HG03457 (cell line): Measurements from ENCODE around the gene TTC19.
"Not testable (repeated sequence)": the region's sequence is repeated elsewhere in the genome, so short reads cannot be mapped to it uniquely, and the experiment has no call there.

Experiments used
- ATAC-seq: cut with Tn5 transposase; IDR thresholded peaks from one replicate; pipeline ENCODE4 v1.9.1; 2021; ENCODE audit warnings: moderate number of reproducible peaks; ENCODE audit not compliant: unreplicated experiment

Gene TTC19

GRCh38 chr17:16027708-16028584 is 28.3 kb downstream of the TTC19 start:
- no peak for ATAC-seq

DNA sequence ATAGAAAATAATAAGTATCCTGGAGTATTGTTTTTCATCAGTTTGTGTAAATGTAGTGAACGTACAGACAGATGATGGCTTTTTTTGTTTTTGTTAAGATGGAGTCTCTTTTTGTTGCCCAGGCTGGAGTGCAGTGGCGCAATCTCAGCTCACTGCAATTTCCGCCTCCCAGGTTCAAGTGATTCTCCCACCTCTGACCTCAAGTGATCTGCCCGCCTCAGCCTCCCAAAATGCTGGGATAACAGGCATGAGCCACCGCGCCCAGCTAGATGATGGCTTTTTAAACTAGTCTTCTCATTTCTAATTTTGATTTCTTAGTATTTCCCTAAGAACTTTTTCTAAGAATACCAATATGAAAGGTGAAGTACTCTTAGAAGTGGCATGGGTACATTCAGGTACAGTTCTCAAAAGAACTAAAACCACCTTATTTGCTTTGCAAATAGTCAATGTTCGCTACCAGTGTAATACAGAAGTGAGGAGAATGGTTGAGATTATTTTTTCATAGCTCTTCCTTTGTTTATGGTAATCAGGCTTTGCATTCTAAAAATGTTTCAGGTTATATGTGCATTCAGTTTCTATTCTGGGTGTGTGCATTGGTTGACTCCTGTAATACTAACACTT is 34.2 kb downstream of the TTC19 start:
- no peak for ATAC-seq

DNA sequence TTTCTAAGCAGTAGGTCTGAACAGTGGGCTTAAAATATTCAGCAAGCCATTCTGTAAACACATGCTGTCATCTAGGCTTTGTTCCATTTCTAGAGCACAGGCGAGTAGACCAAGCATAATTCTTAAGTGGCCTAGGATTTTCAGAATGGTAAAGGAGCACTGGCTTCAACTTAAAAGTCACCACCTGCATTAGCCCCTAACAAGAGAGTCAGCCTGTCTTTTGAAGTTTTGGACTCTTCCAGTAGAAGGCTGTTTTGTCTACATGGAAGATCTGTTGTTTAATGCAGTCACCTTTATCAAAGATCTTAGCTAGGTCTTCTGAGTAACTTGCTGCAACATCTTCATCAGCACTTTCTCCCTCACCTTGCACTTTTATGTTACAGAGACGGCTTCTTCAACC is 36.6 kb downstream of the TTC19 start:
- no peak for ATAC-seq

- no peak for ATAC-seq
Observed at GRCh38 chr17:16037636-16038035, 38.0 kb downstream of the TTC19 start.

GRCh38 chr17:16040710-16041251 is 41.2 kb downstream of the TTC19 start:
- no peak for ATAC-seq

DNA sequence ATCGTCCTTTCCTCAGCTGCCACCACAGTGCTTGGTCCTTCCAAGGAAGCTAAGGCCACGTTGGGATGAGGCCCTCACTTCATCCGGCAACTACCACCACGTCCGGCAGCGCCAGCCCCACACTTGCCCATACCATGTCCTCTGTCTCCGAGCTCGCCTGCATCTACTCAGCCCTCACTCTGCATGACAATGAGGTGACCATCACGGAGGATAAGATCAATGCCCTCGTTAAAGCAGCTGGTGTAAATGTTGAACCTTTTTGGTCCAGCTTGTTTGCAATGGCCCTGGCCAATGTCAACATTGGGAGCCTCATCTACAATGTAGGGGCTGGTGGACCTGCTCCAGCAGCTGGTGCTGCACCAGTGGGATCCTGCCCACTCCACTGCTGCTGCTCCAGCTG is 44.9 kb downstream of the TTC19 start:
- no peak for ATAC-seq

DNA sequence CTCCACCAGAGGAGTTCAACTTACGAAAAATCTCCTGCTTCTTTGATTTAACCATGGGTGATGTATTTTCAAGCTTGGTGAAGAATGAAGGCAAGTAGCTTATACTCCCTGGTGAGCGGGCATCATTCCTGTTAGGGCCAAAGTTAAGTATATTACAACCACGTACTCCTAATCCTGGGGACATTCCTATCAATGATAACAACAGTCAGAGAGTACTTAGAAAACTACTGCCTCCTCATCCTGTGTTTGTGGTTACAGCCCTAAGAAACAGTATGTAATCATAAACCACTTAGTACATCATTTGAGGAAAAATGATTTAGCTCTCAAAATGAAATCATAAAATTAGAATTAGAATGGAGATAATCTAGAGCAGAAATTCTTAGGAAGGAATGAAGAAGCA is 47.3 kb downstream of the TTC19 start:
- ATAC-seq: no peak

- no peak for ATAC-seq
Observed at GRCh38 chr17:16048811-16049449, 49.3 kb downstream of the TTC19 start.

DNA sequence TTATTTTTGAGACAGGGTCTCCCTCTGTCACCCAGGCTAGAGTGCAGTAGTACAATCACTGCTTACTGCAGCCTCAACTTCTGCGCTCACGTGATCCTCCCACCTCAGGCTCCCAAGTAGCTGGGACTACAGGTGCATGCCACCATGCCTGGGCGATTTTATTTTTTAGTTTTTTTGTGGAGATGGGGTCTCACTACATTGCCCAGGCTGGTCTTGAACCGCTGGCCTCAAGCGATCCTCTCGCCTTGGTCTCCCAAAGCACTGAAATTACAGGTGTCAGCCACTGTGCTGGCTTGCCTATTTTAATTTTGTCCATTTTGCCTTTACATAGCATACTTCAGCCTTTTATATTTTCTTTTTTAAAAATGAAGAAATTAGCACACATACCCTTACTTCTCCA is 51.2 kb downstream of the TTC19 start:
- ATAC-seq: no peak

GRCh38 chr17:16052486-16052885 is 52.9 kb downstream of the TTC19 start:
- ATAC-seq: no peak

DNA sequence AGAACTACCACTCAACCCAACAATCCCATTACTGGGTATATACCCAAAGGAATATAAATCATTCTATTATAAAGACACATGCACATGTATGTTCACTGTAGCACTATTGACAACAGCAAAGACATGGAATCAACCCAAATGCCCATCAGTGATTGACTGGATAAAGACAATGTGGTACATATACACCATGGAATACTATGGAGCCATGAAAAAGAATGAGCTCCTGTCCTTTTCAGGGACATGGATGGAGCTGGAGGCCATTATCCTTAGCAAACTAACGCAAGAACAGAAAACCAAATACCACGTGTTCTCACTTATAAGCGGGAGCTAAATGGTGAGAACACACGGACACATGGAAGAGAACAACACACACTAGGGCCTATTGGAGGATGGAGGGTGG is 55.5 kb downstream of the TTC19 start:
- not testable (repeated sequence) for ATAC-seq

- no peak for ATAC-seq
Observed at GRCh38 chr17:16061631-16062030, 62.0 kb downstream of the TTC19 start.

GRCh38 chr17:16066125-16066524 is 66.5 kb downstream of the TTC19 start:
- ATAC-seq: no peak

DNA sequence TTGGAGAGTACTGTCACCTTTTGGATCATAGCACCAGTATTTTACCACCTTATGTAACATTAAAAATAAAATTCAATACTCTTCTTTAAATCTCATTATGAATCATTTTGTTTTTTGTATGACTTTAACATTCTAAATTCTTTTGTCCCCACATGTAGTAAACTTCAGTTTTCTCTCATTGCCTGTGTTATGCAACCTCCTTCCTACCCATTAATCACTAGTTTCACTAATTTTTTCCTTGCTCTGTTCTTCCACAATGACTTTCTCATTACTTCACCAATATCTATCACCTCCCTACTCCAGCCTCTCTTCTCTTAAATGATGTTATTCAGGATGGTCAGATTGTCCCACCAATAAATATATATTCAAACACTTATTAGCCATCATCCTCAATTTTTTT is 68.7 kb downstream of the TTC19 start:
- ATAC-seq: no peak

- ATAC-seq: no peak
Observed at GRCh38 chr17:16072031-16072430, 72.4 kb downstream of the TTC19 start.

- no peak for ATAC-seq
Observed at GRCh38 chr17:16073845-16074244, 74.2 kb downstream of the TTC19 start.

DNA sequence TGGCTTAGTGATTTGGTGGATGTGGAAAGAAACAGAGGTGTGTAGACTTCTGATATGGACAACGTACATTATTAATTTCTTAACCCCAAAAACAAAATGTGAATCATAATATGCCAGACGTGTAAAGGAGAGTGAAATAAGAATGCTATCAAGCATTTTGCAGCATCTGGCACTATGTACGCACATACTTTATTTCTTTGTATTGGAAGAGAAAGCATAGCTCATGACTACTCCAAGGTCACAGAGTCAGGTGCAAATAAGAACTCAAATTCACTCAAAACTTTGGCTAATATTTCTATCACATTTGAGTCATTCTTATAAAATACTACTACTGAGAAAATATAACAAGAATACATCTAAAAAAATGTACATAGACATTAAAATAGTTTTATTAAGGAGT is 74.8 kb downstream of the TTC19 start:
- no peak for ATAC-seq

DNA sequence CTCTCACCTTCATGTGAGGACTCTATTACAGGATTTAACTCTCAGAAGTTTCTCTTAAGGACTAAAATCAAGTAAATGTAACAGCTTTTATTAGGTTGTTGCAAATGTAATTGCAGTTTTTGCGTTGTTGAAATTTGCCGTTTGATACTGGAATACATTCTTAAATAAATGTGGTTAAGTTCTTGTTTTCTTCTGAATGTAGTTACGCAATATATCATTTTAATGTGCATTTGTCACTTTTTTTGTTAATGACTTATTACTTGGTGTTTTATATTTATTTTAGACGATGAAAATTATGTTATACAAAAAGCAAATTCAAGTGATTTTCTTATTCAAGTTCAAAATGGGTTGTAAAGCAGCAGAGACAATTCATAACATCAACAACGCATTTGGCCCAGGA is 76.3 kb downstream of the TTC19 start:
- no peak for ATAC-seq
